GM18502 (cell line): ENCODE results near the gene ELF4.

Experiments
- ATAC-seq: cut with Tn5 transposase; IDR thresholded peaks from one replicate; pipeline ENCODE4 v1.9.1; 2021; ENCODE audit warnings: mild to moderate bottlenecking; ENCODE audit not compliant: unreplicated experiment, poor library complexity

The ELF4 gene

DNA sequence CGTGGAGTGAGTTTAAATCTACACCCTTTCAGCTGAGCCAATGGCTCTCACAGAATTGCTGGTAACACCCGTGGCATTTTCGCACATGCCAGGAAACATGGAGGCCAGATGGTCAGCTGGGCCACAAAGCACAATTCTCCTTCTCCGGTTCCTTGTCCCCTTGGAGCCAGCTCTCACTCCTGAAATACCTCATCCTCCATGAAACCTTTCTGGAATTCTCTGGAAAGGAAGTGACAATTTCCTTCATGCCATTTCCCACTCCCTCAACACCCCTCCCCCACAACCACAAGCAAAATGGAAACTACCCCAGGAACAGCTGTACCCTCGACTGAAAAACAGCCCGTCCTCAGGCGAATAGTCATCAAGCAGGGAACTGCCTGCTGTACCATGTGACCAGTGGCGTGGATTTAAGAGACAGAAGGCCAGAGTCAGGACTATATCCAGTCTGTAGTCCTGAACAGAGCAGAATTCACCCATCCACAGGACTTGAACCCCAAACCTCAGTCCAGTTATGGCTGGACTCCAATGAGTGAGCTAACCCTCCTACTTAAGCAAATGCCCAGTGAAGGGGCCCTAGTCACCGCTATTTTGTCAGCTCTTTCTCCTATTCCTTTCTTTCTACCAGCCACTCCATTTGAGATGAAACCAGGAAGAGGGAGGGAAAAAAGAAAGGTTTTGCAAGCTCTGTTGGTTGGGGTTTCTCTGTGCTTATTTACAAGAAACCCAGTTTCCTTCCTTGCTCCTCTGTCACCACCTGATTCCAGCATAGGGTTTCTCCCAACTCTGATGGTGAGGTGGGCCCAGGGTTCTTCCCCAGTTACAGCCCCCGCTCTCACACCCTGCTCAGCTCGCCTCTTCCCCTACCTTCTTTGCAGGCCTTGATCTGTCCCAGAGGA lies 24.5 kb downstream of the ELF4 start:
- no peak for ATAC-seq

- ATAC-seq, result peak; percentile 40
These were observed 25.6 kb downstream of the ELF4 start for GRCh38 chrX:130084631-130085237.

DNA sequence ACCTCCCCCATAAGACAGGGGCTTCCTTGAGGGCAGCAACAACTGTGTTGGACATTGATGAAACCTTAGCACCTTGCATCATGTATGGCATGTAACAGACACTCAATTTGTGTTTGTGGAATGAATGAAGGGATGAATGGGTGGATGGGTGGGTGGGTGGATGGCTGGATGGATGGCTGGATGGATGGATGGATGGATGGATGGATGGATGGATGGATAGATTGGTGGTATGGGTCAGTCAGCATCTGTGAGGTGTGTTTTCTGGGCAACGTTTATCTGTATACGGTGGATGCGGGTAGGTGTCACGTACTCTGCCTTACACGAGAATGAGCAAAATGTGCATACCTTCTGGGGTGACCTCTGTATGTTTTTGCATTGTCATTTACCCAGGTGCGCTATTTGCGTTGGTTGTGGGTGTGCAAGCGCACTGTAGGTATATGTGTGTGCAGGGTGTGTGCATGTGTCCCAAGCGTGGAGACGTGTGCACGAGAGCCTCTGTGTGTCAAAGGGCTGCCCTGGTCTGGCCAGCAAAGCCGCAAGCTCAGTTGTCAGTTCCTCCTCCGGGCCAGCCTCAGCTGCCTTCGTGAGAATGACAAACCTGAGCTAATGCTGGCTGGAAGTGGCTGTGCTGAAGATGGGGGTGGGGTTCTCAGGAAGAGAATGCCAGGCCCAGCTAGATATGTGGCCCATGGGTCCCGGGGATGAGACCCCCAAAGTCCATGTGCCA lies 26.5 kb downstream of the ELF4 start:
- no peak for ATAC-seq

- no peak for ATAC-seq
These were observed 27.2 kb downstream of the ELF4 start for GRCh38 chrX:130083107-130083490.

DNA sequence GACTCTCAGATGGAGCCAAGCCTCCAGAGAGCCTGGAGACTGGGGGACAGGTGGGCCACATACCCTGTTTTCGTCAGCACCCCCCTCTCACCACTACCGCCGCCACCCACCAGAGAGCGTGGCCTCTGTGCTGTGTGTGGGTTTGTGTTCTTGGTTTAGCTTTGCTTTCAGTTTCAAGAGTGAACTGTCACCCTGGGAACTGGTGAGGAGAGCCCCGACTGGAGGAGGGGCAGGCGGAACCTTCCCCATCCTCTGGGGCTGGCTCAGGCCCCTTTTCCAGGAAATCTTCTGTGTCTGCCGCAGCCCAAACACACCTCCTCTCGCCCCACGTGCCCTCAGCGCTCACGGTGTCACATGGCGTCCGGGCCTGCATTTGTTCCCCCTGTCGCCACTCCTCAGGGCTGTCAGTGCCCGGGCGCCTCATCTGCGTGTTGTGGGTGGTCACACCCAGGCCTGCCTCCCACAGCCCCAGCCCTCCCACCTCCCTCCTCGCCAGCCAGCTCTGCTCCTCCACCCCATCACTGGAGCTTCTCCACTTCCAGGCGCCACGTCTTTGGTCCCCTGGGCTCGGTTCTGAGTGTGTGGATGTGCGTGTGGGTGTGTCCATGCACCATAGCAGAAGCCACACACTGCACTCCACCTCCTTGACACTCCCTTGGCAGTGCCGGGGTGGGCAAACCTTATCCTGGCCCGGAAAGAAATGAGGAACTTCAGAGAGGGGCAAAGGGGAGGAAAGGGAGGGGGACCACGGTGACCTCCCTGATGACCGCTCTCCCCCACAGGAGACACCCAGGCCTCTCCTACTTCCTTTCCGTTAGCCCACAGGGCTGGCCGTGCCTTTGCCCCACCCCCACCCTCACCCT lies 27.8 kb downstream of the ELF4 start:
- peak; percentile 64 for ATAC-seq

DNA sequence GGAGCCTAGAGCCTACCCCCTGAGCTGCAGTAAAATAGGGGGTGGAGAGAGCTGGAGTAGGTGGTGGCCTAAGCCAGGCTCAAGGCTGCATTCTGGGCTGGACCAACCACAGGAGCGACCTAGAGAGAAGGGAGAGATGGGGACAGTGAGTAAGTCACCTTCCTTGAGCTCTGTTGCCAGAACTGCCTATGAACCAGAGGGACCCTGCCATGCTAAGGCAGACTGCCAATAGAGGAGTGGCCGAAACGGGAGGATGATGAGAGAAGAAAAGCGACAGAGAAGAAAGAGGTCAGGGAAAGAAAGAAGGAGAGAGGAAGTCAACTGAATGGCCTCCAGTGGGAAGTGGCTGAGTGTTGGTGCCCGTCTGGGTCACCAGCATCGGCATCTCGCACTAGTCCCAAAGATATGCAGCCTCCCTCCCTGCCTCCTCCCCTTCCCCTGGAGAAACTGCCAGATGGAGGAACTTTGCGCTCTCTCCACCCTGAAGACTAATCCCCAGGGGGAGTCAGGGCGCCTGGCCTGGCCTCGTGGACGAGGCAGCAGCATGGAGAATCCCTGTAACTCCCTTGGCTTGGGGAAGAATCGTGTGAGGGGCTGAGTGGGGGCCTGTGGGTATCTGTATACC lies 28.8 kb downstream of the ELF4 start:
- ATAC-seq, result no peak

GRCh38 chrX:130080791-130081367 lies 29.4 kb downstream of the ELF4 start:
- no peak for ATAC-seq

GRCh38 chrX:130079824-130080406 lies 30.4 kb downstream of the ELF4 start:
- no peak for ATAC-seq

DNA sequence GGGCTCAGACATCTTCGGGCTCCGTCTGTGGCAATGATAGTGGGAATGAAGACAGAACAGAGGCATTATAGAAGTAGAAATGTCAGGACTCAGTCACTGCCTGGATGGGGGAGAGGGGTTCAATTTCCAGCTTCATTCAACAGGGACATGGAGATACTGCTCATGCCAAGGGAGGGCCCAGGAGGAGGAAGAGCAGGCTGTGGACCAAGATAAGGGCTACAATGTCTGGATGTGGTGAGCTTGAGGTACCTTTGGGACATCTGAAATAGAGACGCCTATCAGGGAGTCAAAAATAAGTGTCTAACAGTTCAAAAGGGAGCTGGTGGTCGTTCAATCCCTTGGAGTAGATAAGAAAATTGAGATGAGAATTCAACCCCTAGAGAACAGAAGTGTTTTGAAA lies 34.5 kb downstream of the ELF4 start:
- no peak for ATAC-seq

GRCh38 chrX:130072345-130072740 lies 38.0 kb downstream of the ELF4 start:
- ATAC-seq, result no peak

GRCh38 chrX:130071611-130072344 lies 38.5 kb downstream of the ELF4 start:
- ATAC-seq, result no peak

DNA sequence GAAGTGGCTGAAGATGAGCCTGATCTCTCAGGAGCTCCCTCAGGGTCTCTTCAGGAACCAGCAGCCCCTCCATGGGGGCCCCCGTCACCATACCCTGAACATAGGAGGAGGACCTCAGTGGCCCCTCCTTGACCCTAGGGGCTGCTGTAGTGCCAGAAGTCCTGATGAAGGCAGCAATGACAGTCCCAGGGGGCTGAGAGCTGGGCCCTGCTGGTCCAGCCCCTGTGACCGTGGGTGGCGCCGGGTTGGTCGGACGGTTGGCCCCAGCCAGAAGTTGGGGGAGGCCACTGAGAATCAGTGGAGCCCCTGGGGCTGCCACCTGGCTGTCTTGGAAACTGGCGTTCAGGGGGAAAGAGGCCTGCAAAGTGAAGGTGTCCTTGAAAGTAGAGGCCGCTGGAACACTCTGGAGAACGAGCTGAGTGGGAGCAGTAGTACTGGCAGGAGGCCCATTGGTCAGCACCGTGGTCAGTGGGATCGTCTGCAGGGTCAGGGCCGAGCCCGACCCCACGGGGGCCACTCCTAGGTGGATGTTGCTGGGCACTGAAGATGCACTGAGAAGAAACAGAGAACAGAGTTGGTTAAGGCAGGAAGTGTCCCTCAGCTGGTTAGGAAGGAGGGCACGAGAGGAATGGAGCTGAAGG lies 43.2 kb downstream of the ELF4 start:
- no peak for ATAC-seq

DNA sequence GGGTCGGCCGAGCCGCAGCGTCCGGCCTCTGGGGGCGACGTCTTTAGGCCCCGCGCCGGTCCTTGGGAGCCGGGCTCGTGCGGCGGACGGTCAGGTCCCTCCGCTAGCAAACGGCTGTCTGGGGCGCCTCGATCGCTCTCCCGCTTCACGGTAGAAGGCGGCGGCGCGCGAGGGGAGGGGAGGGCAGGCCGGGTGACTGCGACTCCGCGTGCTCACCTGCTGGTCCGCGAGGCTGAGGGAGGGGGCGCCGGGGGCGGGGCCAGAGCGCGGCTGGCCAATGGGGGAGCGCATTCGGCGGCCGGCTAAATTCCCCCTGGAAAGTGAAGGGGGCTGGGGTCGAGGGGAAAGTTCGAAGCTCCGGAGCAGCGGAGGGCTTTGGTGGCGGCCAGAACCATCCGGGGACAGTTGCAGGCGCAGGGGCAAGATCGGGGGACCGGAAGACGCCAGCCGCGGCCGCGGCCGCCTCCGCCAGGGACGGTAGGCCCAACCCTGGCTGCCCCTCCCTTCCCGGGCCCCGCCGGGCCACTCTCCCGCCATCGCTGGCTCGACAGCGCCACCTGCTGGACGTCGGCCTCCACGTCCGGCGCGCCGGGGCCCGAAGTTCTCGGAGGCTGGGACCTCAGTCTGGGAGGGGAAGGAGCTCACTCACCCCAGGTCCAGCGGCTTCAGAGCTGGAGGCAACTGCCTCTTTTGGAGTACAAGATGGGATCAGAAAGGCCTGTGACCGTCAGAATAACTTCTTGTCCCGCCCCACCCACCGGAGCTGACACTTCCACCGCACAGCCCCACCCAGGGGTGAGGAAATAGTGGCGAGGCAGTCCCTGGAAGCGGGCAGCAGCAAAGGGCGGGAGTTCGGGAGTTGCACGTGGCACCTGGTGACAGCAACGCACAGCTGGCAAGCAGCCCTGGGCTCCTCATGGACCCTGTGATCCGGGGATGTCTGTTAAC lies 49.9 kb downstream of the ELF4 start:
- peak; percentile 92 for ATAC-seq

- no peak for ATAC-seq
These were observed 51.6 kb downstream of the ELF4 start for GRCh38 chrX:130058652-130059051.

DNA sequence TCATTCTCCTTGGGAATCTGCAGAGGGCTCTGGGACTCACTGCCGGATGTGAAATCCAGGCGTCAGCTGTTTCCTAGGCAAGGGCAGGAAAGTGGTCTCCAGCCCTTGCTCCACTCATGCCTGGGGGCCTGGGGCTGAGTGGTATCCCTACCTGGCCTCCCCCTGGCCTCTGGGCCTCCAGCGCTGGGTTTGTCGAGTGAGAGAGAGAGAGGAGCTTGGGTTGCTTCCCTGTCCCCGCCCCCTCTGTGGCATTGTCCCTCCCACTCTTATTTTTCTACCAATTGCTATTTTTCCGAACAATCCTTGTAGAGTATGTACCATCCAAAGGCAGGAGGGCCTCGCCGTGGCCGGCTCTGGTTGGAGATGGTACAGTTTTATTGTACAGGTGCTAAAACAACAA lies 53.1 kb downstream of the ELF4 start:
- ATAC-seq, result no peak

DNA sequence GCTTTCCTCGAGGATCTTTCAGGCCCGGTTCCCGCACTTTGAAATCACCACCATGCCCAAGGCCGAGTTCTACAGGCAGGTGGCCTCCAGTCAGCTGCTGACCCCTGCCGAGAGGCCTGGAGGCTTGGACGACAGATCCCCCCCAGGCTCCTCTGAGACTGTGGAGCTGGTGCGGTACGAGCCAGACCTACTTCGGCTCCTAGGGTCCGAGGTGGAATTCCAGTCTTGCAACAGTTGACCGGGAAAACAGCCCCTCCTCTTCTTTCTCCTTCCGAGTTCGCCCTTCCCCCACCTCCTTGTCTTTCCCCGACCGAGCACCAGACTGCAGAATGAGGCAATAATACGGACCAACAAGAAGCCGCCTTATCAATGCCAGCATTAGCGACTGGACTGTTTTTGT lies 54.4 kb downstream of the ELF4 start:
- no peak for ATAC-seq

- no peak for ATAC-seq
These were observed 55.2 kb downstream of the ELF4 start for GRCh38 chrX:130055103-130055502.
